ENCODE results near the gene TNFRSF25.

TNFRSF25 gene

GRCh38 chr1:6487804-6488484, 22.0 kb upstream of the TNFRSF25 start:
- DNase-seq (ENCODE audit: low read depth) = no peak

GRCh38 chr1:6486433-6487011, 20.5 kb upstream of the TNFRSF25 start:
- DNase-seq (ENCODE audit: low read depth) = peak; percentile 59

DNA sequence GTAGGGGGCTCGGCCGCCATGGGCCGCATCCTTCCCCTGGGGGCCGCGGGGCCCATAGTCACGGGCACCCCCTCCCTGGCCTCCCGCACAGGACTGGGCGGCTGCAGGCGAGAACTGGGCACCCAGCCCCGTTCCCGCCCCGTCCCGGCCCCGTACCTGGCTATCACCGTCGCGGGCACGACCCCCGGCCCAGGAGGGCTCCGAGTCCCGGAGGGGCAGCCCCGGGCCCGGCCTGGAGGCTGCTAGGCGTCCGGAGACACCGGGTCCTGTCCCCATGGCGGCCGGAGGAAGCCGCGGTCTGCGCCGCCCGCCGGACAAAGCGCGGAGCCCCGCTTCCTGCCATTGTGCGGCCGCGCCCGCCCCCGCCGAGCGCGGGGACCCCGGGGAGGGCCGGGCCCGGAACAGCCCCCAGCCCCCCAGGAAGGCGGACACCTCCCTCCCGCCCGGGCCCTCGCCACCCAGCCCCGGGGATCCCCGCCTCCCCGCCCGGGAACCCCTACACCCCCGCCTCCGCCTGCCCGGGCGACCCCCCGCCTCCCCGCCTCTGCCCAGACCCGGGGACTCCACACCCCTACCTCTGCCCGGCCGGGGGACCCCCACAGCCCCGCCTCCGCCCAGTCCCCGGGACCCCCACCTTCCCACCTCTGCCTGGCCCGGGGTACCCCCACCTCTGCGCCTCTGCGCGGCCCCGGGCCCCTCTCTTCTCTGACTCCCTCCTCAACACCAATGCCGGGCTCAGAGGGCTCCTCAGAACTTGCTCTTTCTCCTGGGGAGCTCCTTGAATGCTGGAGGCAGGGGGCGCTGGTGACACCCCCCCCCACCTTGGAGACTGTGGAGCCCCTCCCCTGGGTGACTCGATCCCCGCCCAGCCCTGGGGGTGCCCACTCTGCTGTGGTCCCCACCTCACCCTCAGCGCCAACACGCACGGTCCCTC, 19.5 kb upstream of the TNFRSF25 start:
- DNase-seq (ENCODE audit: low read depth) = no peak

DNA sequence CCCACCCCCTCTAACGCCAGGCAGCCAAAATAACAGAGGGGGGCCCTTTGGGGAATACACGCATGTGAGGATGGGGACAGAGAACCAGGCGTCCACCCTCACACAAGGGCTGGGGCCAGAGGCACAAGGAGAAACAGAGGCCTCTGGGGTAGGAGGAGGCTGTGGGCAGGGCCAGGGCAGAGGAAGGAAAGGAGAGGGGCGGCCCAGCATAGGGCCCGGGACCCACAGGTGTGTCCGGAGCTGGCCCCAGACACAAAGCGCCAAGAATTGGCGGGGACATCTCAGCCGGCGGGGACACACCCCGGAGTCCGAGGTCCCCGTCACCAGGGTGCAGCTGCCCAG, 18.8 kb upstream of the TNFRSF25 start:
- DNase-seq (ENCODE audit: low read depth) = no peak

- no peak for DNase-seq (ENCODE audit: low read depth)
Measured at GRCh38 chr1:6483761-6484117, 17.8 kb upstream of the TNFRSF25 start.

DNA sequence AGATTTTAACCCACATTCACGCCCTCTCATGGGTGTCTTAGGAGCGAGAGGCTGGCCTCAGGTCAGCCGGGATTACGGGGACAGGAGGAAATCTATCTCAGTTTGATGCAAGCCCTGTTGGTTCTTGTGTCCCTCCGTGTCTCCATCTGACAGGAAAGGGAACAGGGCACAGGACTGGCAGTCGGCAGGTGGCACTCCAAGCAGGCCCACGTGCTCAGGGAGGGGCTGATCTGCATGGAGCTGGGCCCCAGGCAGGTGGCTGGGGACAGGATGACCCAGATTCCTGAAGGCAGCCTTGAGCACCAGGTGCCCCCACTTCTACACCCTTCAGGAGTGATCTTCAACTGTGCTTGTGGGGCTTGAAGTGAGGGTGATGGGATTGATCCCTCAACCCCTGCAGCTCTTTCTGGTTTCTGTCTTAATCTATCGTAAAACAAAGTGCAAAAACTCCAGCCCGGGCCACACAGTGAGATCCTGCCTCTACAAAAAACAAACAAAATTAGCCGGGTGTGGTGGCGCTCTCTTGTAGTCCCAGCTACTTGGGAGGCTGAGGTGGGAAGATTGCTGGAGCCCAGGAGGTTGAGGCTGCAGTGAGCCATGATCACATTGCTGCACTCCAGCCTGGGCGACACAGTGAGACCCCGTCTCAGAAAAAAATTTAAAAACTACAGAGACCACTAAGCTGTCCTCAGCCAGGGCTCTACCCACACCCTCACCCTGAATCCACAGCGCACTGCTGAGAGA, 17.2 kb upstream of the TNFRSF25 start:
- no peak for DNase-seq (ENCODE audit: low read depth)

GRCh38 chr1:6481820-6482219, 15.8 kb upstream of the TNFRSF25 start:
- DNase-seq (ENCODE audit: low read depth) = no peak

GRCh38 chr1:6477039-6477820, 11.3 kb upstream of the TNFRSF25 start:
- DNase-seq (ENCODE audit: low read depth) = no peak

DNA sequence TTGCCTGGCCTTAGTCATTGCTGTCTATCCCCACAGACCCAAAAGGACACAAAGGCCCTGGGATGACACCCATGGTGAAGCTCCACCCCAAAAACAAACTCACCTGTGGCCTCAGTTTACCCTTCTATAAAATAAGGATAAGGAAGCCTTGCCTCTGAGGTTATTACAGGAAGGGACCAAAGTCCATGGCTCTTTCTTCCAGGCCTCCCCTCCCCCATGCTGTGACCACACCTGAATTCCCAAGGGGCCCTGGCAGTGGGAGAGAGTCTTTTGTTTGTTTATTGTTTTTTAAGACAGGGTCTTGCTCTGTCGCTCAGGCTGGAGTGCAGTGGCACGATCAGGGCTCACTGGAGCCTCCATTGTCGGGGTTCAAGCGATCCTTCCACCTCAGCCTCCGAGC, 10.5 kb upstream of the TNFRSF25 start:
- DNase-seq (ENCODE audit: low read depth) = no peak

DNA sequence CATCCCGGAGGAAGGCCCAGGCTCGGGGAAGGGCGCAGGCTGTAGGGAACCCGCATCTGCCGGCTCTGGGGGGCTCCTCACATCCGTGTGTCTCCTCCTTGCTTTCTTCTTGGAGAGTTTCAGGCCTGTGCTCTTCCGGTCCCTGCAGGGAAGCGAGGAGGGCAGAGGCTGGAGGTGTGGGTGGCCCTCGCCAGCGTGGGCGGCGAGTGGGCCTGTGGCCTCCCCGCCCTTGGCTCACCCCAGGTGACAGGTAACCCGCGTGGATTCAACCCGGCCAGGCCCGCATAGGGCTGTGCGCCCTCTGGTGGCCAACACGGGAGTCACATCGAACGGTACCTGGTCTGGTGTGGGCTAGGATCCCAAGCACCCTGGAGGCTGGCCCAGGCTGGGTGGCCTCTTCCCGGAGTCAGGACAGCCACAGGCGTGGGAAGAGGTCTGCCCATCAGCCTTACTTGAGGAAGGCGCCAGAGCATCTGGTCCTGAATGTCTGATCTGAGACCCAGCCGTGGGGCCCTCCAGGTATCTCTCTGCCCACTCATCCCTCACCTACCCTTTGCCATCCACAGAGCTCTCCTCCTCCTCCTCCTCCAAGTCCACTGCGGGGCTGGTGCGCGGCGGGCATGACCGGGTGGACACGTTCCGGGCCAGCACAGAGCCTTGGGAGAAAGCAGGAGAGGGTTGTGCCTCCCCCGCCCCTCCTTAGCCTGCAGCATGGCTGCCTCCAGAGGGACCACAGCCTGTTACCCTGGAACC, 9.6 kb upstream of the TNFRSF25 start:
- no peak for DNase-seq (ENCODE audit: low read depth)

DNA sequence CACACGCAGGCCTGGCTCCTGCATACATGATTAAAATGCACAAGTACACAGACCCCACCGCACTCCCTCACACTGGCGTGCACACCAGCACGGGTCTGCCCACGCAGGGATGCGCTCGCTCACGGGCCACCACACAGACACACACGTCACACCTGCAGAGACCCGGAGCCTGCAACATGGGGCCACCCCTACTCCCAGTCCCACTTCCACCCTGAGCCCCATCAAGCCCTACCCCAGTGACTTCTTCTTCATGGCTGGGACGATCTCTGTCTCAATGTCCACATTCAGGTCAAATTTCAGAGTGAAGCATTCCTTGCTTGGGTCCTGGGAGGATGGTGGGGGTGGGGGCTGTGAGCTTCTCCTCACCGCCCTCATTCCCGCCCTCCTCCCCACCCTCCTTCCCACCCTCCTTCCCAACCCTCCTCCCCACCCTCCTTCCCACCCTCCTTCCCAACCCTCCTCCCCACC, 8.9 kb upstream of the TNFRSF25 start:
- no peak for DNase-seq (ENCODE audit: low read depth)

DNA sequence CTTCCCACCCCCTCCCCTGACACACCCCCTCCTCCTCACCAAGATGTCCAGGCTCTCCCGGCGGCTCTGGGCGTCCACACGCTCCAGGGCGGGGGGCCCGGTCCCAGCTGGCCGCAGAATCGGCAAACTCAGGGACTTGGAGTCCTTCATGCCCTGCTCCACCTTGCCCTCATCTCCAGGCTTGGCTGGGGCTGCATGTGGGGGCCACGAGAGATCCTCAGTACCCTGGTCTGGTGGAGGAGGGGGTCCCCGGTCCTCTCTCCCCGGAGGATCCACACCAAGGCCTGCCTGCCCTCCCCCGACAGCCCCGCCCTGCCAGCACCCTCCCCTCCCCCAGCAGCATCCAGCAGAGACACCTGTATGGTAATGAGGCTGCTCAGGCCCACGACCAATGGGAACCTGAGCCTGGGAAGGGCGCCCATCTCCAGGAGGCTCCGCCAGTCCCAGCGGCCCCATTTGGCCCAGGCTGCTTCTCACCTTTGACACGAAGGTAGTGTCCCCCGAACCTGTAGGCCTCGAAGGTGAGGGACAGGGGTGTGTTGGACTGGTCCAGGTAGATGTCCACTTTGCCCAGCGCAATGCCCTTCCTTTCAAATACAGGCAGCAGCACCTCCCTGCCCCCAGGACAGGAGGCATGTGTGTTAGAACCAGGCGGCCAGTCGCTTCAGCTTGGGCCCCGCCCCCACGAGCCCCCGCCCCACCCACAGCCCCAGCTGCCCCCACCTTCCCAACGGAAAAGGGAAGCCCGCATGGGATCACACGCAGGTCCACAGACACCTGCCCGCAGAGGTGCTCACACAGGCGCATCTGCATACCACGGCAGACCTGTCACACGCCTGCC, 8.2 kb upstream of the TNFRSF25 start:
- no peak for DNase-seq (ENCODE audit: low read depth)

- DNase-seq (ENCODE audit: low read depth) = no peak
Measured at GRCh38 chr1:6473156-6473555, 7.2 kb upstream of the TNFRSF25 start.

- no peak for DNase-seq (ENCODE audit: low read depth)
Measured at GRCh38 chr1:6472391-6472790, 6.4 kb upstream of the TNFRSF25 start.

GRCh38 chr1:6471970-6472368, 6.0 kb upstream of the TNFRSF25 start:
- DNase-seq (ENCODE audit: low read depth) = no peak

DNA sequence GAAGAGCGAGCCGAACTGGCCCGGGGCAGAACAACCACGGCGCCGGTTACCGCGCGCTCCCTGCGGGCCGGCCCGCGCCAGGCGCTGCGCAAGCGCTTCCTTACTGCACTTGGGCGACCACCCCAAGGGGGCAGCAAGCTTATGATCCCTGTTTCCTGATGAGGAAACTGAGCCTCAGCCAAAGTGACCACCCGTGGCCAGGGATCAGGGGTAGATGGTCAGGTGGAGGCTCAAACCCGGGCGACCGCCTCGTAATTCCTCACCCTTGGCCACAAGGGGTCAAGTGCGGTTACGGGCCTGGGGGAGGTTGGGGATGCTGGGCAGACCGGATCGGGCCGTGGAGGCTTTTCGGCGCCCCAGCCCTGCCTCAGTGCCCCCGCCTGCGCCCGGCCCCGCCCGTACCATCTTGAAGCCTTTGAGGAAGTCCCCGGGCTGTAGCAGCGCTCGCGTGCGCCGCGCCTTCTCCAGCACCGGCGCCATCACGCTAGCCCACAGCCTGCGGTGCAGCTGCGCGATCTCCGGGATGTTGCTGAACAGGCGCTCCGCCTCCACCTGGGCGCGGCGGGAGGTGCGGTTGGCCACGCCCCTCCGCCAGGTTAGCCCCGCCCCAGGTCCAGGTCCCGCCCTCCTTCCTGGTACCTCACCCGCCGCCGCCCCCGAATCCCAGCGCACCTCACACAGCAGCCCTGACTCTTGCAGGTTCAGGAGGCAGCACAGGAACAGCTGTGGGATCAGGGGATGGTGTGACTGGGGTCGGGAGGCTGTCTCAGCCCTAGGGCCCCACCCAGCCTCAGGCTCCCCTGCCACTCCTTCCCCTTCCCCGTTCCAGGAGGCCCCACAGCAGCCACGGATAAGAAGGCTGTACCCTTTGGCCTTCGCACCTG, 5.4 kb upstream of the TNFRSF25 start:
- no peak for DNase-seq (ENCODE audit: low read depth)

GRCh38 chr1:6470132-6471085, 4.4 kb upstream of the TNFRSF25 start:
- DNase-seq (ENCODE audit: low read depth) = no peak

Data from fibroblast of the conjunctiva (primary cell).